ENCODE results near the gene EML1. TPM values are rescaled to one million over a fixed set of nuclear protein-coding genes. Genes with fewer than 3 reads are reported as not detected.

Gene EML1
- total RNA-seq, 4 donors from 2014 or later: 12.5 to 19.1 (median 16.6) TPM

- no peaks in the 10 kb centered on the region for H3K4me1 ChIP-seq
- in situ Hi-C loops (cut with MboI; ENCODE audit: low sequenced_read_pairs in 4 of 4): loop anchor here in 1 of 4 donors (5.0 kb wide), 1 partner anchor 155 kb away; no protein-coding TSS in a partner anchor
Observed at GRCh38 chr14:99891900-99892299, 98.7 kb downstream of the EML1 start.

GRCh38 chr14:99892406-99892805 lies 99.2 kb downstream of the EML1 start:
- Histone ChIP-seq H3K4me1 (no peaks in the 10 kb centered on the region), H3K36me3 (peaks cover 0 to 8% of the 10 kb centered on the region in 2 donors), H3K4me3 (no peak overlapping the region), H3K9me3 (no peaks in the 10 kb centered on the region), H3K27ac (no peak overlapping the region), H3K27me3 (no peaks in the 10 kb centered on the region)
- TF ChIP-seq POLR2A (IDR thresholded peaks at IDR 0.05): no peak
- TF ChIP-seq CTCF (IDR thresholded peaks at IDR 0.05 in 4 of 5, conservative IDR thresholded peaks at IDR 0.05 in 1 of 5): no peak
- DNase-seq (no peak), ATAC-seq (no peak)
- intact Hi-C loops (cut with DNase I; ENCODE audit: low total_unique reads) (no loop called here), in situ Hi-C loops (cut with MboI; ENCODE audit: low sequenced_read_pairs in 4 of 4) (loop anchor here in 1 of 4 donors (5.0 kb wide), 1 partner anchor 155 kb away; no protein-coding TSS in a partner anchor)

More at GRCh38 chr14:99891900-99892299, 98.7 kb downstream of the EML1 start:
- Histone ChIP-seq H3K27me3 (no peaks in the 10 kb centered on the region), H3K27ac (no peak overlapping the region), H3K9me3 (no peaks in the 10 kb centered on the region), H3K36me3 (peaks cover 0 to 2% of the 10 kb centered on the region in 2 donors), H3K4me3 (no peak overlapping the region)
- no peak for DNase-seq
- no peak for TF ChIP-seq POLR2A (IDR thresholded peaks at IDR 0.05)
- no peak for TF ChIP-seq CTCF (IDR thresholded peaks at IDR 0.05 in 4 of 5, conservative IDR thresholded peaks at IDR 0.05 in 1 of 5)
- intact Hi-C loops (cut with DNase I; ENCODE audit: low total_unique reads): no loop called here
- ATAC-seq: no peak

- Histone ChIP-seq H3K4me3 (no peak overlapping the region), H3K36me3 (peaks cover 0 to 11% of the 10 kb centered on the region in 2 donors), H3K9me3 (no peaks in the 10 kb centered on the region), H3K27ac (no peak overlapping the region), H3K27me3 (no peaks in the 10 kb centered on the region), H3K4me1 (no peaks in the 10 kb centered on the region)
- intact Hi-C loops (cut with DNase I; ENCODE audit: low total_unique reads): no loop called here
- TF ChIP-seq POLR2A (IDR thresholded peaks at IDR 0.05): no peak
- TF ChIP-seq CTCF (IDR thresholded peaks at IDR 0.05 in 4 of 5, conservative IDR thresholded peaks at IDR 0.05 in 1 of 5): no peak
- in situ Hi-C loops (cut with MboI; ENCODE audit: low sequenced_read_pairs in 4 of 4): no loop called here
- no peak for ATAC-seq
- no peak for DNase-seq
Observed at GRCh38 chr14:99896361-99896760, 103.1 kb downstream of the EML1 start.

GRCh38 chr14:99899578-99900178 lies 106.5 kb downstream of the EML1 start:
- intact Hi-C loops (cut with DNase I; ENCODE audit: low total_unique reads): no loop called here
- H3K36me3 ChIP-seq: peaks cover 0 to 20% of the 10 kb centered on the region in 2 donors

More at GRCh38 chr14:99899578-99900178, 106.5 kb downstream of the EML1 start:
- no peak overlapping the region for H3K4me3 ChIP-seq
- ATAC-seq (no peak), DNase-seq (no peak)
- H3K27me3 ChIP-seq: no peaks in the 10 kb centered on the region
- no peak overlapping the region for H3K27ac ChIP-seq
- in situ Hi-C loops (cut with MboI; ENCODE audit: low sequenced_read_pairs in 4 of 4): no loop called here
- TF ChIP-seq POLR2A (IDR thresholded peaks at IDR 0.05) (no peak), CTCF (IDR thresholded peaks at IDR 0.05 in 4 of 5, conservative IDR thresholded peaks at IDR 0.05 in 1 of 5) (peak in 2 of 5 experiments; percentile 42 to 56)
- no peaks in the 10 kb centered on the region for H3K4me1 ChIP-seq
- H3K9me3 ChIP-seq: no peaks in the 10 kb centered on the region

Data from gastrocnemius medialis (tissue), 4 donors.